ENCODE results near the gene ZNF318.

DNA sequence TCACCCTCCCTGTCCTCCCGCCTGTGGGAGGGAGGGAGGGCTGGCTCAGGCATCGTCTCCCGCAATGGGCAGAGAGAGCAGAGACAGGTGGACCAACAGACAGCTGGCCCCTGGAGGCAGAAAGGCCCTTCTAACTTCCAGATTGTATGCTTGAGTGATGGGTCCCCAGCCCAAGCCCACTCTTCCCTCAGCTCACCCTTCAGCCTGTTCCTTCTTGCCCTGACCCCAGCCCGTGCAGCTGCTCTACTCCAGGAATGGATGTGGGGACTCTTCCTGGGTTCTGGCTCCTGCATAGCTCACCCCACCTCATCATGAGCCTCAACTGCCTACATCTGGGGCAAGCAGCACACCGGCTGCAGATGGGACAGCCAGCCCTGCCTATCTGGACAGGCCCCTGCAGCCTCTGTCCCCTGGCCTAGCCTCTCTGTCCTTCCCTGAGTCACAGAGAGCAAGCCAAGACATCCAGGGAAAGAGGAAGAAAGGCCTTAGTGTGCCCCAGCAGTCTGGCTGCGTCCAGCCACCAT is 82.9 kb downstream of the ZNF318 start:
- TF ChIP-seq POLR2A (IDR thresholded peaks at IDR 0.05; ENCODE audit: low read depth, low read length) (no peak), POLR2AphosphoS5 (IDR thresholded peaks at IDR 0.05; ENCODE audit: low read depth, low read length) (no peak)

All from GM12892 (cell line).